GM18873 (cell line): Measurements from ENCODE around the gene POLL.
"Not testable (repeated sequence)": the region's sequence is repeated elsewhere in the genome, so short reads cannot be mapped to it uniquely, and the experiment has no call there.

Source experiments
- ATAC-seq: cut with Tn5 transposase; IDR thresholded peaks from one replicate; pipeline ENCODE4 v1.9.1; 2021; ENCODE audit warnings: mild to moderate bottlenecking, moderate library complexity, moderate number of reproducible peaks; ENCODE audit not compliant: unreplicated experiment, low FRiP score

POLL gene

GRCh38 chr10:101612086-101612485, 24.0 kb upstream of the POLL start:
- no peak for ATAC-seq

GRCh38 chr10:101611096-101611905, 23.2 kb upstream of the POLL start:
- ATAC-seq, result no peak

- no peak for ATAC-seq
Measured at GRCh38 chr10:101609481-101609880, 21.4 kb upstream of the POLL start.

- no peak for ATAC-seq
Measured at GRCh38 chr10:101607124-101607523, 19.1 kb upstream of the POLL start.

- no peak for ATAC-seq
Measured at GRCh38 chr10:101602761-101603398, 14.8 kb upstream of the POLL start.

GRCh38 chr10:101601541-101601940, 13.5 kb upstream of the POLL start:
- no peak for ATAC-seq

GRCh38 chr10:101597091-101597900, 9.2 kb upstream of the POLL start:
- ATAC-seq, result no peak

- ATAC-seq, result no peak
Measured at GRCh38 chr10:101595591-101596433, 7.8 kb upstream of the POLL start.

GRCh38 chr10:101593331-101593730, 5.3 kb upstream of the POLL start:
- ATAC-seq, result not testable (repeated sequence)

GRCh38 chr10:101588879-101589278, 822 bp upstream of the POLL start:
- no peak for ATAC-seq

- ATAC-seq, result no peak
Measured at GRCh38 chr10:101585841-101586240, 2.2 kb downstream of the POLL start.

GRCh38 chr10:101580486-101581399, 7.3 kb downstream of the POLL start:
- no peak for ATAC-seq

- ATAC-seq, result no peak
Measured at GRCh38 chr10:101579516-101579870, 8.6 kb downstream of the POLL start.

- ATAC-seq, result no peak
Measured at GRCh38 chr10:101578803-101579515, 9.1 kb downstream of the POLL start.

GRCh38 chr10:101578192-101578591, 9.9 kb downstream of the POLL start:
- no peak for ATAC-seq

- no peak for ATAC-seq
Measured at GRCh38 chr10:101577121-101577871, 10.8 kb downstream of the POLL start.

- no peak for ATAC-seq
Measured at GRCh38 chr10:101576211-101576863, 11.7 kb downstream of the POLL start.
